Coronary artery (tissue), 2 donors: ENCODE results near the gene CTNNA3.

Experiments
- DNase-seq: peaks from one replicate; pipeline ENCODE4 v3.0.0-alpha.2; 2017; ENCODE audit warnings: low spot score
- H3K27ac ChIP-seq, 2 donors: fragments of 200-600 bp; sonication (generic); one replicate each; pipeline ENCODE4 v1.5.1; 2016 to 2019
- H3K4me3 ChIP-seq: fragments of 200-600 bp; sonication (generic); 2 replicates; pipeline ENCODE4 v1.5.1; 2016; ENCODE audit warnings: mild to moderate bottlenecking, moderate library complexity
- CTCF ChIP-seq: fragments of 200-600 bp; sonication (generic); IDR thresholded peaks from one replicate; pipeline ENCODE4 v1.5.1; 2019; ENCODE audit warnings: antibody characterized with exemption

Gene CTNNA3

GRCh38 chr10:66202101-66202500 lies 1493.9 kb downstream of the CTNNA3 start:
- no peak for TF ChIP-seq CTCF
- H3K4me3 ChIP-seq: no peak overlapping the region
- no peak overlapping the region for H3K27ac ChIP-seq
- DNase-seq: no peak

- Histone ChIP-seq H3K27ac (no peak overlapping the region), H3K4me3 (no peak overlapping the region)
- DNase-seq: no peak
- TF ChIP-seq CTCF: no peak
These were observed 1503.7 kb downstream of the CTNNA3 start for GRCh38 chr10:66192162-66192831.

- no peak for DNase-seq
- H3K27ac ChIP-seq: no peak overlapping the region
- TF ChIP-seq CTCF: no peak
- no peak overlapping the region for H3K4me3 ChIP-seq
These were observed 1505.6 kb downstream of the CTNNA3 start for GRCh38 chr10:66190413-66190812.

GRCh38 chr10:66189271-66189670 lies 1506.7 kb downstream of the CTNNA3 start:
- H3K27ac ChIP-seq: no peak overlapping the region
- no peak for DNase-seq
- H3K4me3 ChIP-seq: no peak overlapping the region
- no peak for TF ChIP-seq CTCF

GRCh38 chr10:66187053-66187733 lies 1508.8 kb downstream of the CTNNA3 start:
- no peak for TF ChIP-seq CTCF
- Histone ChIP-seq H3K27ac (no peak overlapping the region), H3K4me3 (no peak overlapping the region)
- no peak for DNase-seq

- no peak overlapping the region for H3K4me3 ChIP-seq
- no peak for TF ChIP-seq CTCF
- no peak for DNase-seq
- H3K27ac ChIP-seq: no peak overlapping the region
These were observed 1513.0 kb downstream of the CTNNA3 start for GRCh38 chr10:66183028-66183427.
